GM19043 (cell line): ENCODE measurements around the gene CPZ.

Experiments
- ATAC-seq: cut with Tn5 transposase; IDR thresholded peaks from one replicate; pipeline ENCODE4 v1.9.1; 2021; ENCODE audit warnings: low read depth; ENCODE audit not compliant: unreplicated experiment

CPZ gene

DNA sequence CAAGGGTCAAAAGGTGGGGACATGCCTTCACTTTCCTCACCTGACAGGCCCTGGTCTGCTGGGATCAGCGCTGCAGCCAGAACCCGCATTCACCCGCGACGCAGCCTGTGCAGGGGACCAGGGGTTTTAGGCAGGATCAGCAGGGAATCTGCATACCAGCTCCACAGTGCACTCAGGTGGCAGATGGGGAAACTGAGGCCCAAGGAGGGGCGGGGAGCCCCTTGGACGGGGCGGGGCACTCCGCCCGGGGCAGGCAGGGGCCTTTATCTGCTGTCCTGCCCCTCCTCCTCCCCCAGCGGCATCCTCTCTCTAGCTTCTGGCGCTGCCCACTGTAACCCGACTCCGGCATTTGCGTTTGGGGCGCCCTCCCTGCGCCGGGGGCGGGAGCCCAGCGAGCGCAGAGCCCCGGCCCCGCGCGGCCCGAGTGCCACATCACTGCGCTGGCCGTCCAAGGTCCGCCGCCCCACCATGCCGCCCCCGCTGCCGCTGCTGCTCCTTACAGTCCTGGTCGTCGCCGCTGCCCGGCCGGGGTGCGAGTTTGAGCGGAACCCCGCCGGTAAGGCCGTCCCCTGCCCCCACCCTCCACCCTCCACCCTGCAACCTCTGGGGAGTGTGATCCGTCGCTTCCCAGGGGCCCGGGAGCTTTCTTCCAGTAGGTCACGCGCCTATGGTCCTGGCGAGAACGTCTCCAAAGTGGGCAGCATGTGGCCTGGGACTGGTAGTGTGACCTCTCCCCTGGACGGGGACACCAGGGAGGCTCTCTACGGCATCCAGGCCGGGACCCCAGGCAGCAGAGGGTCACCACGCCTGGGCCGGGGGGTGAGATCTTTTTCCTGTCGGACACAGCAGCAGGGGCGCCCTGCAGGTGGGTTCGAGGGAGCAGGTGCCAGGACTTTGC, at the start of gene CPZ:
CPZ (plus strand) TSS at position 400 of the 898 bp plus-strand sequence; CDS start at position 469, 69 bp downstream.
- no peak for ATAC-seq

DNA sequence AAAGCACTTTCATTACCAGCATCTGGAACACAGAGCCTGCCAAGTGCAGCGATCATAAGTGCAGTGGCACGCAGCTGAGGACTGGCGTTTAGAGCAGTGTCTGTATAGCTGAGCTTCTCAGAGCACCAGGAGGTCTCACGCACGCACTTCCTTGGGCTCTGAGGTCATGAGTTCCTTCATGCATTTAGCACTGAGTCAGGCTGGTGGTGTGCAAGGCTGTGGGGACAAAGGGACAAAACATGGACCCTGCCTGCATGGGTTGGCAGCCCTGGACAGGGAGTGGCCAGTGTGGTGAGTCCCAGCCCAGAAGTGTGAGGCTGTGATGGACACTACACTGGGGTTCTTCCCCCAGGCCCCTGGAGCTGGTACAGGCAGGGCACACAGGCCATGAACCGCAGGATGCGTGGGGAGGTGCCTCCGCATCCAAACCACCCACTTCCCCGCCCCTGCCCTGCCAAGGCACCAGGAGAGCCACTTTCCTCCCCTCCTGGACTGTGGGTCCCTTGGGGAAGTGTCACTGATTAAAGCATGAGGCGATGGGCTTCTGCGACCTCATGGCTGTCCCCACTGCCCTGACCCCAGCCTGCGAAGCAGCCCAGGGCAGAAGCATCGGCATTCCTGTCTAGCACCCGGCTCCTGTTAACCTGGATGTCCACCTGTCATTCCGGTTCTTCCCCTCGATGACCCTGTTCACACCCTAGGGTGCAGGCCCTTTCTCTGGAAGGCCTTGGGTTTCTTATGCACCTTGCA, 49.6 kb upstream of the CPZ start:
- ATAC-seq = no peak

DNA sequence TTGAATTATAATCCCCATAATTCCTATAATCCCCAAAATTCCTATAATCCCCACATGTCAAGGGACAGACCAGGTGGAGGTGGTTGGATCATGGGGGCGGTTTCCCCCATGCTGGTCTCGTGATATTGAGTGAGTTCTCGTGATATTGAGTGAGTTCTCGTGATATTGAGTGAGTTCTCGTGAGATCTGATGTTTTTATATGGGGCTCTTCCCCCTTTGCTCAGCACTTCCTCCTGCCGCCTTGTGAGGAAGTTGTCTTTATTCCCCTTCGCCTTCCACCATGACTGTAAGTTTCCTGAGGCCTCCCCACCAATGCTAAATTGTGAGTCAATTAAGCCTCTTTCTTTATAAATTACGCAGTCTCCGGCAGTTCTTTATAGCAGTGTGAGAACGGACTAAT, 48.9 kb upstream of the CPZ start:
- no peak for ATAC-seq

DNA sequence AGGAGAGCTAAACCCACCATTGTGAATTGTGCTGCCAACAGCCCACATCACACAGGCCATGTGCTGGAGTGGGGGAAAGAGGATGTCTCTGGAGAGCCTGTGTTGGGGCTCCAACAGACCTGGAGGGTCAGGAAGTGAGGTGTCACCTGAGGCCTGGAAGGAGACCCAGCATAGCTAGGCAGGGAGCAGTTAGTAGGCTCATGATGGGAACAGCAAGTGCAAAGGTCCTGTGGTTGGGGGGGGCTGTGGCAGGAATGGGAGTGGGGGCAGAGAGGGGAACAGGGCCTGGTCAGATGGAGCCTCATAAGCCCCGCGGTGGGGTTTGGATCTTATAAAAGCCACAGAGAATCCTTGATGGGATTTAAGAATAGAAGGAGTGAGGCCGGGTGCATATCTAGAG, 48.3 kb upstream of the CPZ start:
- no peak for ATAC-seq

DNA sequence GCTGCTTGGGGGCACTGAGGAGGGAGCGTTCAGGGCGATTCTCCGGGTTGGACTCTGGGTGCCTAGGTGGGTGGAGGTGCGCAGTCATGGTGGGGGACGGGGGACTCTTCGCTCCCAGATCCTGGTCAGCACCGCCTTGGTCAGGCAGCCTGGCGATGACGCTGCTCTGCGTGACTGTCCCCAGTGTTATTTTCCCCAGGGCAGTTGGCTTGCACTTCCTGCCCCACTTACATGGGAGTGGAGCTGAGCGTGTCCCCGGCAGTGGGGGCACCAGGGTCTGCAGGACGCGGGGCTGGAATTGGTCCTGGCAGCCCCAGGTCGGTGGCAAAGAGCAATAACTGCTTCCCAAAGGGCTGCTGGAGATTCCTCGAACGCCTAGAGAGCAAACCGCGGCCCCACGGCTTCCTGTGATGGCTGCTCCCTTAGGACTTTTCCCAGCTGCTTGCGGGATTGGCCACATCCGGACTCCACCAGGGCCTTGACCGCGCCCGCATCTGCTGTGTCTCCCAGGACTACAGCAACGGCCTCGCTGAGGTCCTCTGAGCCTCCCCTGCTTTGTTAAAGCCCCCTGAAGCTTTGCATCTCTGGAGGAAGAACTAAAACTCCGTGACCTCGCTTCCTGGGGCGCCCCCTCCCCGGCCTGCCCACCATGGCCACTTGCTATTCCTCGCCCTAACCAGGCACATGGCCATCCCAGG, 47.7 kb upstream of the CPZ start:
- ATAC-seq = no peak

DNA sequence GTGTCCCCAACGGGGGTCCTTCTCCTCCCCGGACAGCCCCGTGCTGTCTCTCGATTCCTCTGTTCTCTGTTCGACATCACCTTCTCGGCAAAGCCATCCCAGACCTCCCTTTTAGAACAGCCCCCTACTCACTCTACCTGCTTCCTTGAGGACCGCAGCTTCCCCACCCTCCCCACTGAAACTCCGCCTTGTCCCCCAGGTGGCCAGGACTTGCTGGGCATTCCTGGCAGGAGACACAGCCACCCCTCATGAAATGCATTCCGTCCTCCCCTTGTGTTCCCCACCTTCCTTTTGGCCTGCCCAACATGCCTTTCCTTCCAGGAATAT, 47.2 kb upstream of the CPZ start:
- ATAC-seq = no peak

DNA sequence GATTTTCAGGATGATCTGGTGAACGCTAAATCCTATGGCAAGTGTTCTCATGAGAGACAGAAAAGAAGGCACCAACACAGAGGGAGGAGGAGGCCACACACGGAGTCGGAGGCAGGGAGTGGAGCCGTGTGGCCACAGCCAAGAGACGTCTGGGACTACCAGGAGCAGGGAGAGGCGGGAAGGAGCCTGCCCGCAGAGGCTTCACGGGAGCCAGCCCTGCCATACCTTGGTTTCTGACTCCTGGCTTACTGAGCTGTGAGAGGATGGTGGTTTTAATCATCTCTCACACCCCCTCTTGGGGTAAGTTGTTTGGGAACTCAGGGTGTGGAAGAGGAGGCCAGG, 45.8 kb upstream of the CPZ start:
- no peak for ATAC-seq

DNA sequence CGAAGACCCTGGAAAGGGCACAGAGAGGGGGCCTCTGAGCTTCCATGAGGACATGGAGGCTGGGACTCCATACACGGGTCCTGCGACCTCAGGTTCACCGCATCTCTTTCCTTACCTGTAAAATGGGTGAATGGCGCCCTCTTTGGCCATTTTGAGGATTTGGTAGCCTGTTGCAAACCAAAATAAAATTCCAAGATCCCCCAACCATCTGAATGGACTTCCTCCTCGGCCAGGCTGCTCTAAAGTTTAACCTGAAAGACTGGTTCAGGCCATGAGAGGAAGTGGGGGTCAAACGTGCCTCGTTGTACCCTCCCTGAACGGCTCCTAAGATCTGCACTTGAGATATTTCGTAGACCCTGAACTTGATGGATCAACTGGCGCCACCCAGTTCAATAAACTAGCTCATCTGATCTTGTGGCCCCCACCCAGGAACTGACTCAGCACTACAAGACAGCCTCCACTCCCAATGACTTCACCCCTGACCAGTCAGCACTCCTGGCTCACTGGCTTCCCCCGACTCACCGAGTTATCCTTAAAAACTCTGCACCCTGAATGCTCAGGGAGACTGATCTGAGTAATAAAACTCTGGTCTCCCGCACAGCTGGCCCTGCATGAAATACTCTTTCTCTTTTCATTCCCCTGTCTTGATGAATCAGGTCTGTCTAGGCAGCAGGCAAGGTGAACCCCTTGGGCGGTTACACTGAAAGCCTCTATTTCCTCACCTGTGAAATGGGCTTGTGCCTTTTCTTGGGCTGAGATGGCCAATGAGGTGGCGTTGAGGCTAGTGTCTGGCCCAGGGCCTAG, 45.3 kb upstream of the CPZ start:
- no peak for ATAC-seq

DNA sequence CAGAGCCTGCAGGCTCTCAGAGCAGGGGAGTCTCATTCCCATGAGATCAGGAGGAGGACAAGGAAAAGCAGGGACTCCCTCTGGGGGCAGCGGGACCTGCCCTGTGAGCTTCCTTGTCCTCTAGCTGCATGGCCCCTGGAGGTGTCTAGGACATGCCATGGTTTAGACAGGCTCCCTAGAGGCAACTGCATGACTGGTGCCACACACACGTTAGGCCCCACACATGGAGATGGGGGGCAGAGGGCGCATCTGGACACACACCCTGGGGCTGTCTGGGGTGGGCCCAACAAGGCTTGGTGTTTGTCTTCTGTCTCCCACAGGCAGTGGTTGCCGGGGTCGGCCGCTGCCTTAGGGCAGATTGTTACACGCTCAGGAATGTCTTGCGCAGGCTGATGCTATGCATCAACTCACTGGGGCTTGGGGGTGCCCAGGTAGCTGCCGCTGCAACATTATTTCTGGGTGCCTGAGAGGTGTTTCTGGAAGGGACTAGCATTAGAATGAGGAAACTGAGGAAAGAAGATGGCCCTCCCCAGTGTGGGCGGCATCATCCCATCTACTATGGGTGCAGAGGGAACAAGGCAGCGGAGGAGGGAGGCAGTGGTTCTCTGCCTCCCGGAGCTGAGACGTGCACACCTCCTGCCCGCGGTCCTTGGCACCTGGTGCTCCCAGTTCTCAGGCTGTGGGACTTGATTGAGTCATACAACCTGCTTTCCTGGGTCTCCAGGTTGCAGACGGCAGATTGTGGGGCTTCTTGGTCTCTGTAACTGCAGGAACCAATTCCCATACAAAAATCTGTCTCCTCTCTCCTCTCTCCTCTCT, 44.4 kb upstream of the CPZ start:
- no peak for ATAC-seq

DNA sequence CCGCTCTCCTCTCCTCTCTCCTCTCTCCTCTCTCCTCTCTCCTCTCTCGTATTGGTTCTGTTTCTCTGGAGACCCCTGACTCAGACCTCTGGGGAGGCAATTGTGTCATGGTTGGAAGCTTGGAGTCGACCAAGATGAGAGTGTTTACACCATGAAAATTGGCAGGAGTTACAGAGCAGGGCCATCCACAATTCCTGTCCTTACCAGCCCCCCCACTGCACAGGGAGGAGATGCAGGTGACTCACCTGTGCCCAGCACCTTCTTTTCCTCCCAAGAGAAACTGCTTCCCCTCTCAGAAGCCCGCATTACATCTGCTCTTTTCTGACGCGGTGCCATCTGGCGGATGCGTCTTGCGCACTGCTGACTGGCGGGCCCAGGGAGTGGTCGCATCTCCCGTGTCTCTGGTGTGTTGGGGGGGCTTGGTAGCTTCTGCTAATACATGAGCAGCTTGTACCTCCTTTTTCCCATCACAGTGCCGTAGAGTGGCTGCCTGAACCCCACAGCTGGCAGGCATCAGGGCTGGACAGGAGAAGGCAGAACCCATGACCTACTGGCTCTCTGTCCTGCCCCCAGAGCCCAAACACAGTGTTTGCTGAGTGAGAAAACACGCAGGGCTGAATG, 43.7 kb upstream of the CPZ start:
- ATAC-seq = no peak

DNA sequence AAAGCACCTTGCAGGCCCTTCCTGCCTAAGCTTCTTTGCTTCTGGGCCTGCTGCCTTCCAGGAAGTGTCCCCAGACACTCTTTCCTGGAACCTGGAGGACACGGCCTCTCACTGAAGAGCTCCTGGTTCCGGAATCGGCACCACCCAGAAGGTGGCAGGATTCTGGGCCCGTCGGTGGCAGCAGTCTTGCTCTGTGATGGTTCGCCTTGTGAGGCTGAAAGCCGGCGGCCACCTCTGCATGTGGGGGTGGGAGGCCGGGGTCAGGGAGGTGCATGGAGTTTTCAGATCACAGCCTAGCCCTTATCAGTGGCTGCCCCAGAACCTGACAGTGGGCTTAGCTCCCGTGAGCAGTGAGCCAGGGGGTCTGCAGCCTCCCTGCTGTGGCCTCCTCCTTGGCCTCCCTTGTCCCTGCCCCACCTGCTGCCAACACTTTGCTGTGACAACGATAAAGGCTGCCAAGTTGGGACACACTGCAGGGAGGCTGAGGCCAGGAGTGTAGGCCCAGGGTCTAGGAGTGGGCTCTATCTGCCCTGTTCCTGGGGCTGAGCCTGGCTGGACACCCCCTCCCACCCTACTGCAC, 43.1 kb upstream of the CPZ start:
- no peak for ATAC-seq

DNA sequence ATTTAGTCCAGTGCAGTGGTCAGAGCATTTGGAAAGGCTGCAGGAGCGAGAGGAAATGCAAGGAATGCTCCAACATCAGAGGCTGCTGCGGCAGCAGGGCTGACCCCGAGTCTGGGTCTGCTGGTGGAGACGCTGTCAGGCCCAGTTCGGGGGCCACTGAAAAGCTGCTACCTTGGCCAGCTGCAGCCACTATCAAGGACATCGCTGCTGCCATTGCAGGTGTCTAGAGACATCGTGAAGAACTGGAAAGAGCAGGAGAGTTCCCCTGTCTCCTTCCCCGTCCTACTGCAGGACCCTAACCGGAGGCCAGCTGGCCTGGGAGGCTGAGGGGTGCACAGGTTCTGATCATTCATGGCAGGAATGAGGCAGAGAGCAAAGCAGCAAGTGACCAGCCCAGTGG, 41.9 kb upstream of the CPZ start:
- no peak for ATAC-seq

DNA sequence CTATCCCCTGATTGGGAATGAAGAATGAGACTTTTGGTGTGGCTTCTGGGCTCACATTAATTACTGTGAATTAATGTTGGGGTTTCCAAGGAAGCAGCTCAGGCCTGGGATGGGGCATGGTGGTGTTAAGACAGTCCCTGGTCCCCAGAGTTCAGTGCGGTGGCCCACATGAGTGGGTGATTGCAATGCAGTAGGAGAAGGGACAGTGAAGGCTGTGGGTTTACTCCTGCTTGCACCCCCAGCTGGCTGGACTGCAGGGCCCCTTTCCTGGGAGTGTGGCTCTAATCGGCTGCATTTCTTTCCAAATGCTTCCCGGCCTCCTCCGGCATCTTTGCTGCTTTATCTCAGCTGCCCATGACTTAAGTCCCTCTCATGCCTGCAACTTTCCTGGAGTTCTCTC, 40.5 kb upstream of the CPZ start:
- ATAC-seq = no peak

DNA sequence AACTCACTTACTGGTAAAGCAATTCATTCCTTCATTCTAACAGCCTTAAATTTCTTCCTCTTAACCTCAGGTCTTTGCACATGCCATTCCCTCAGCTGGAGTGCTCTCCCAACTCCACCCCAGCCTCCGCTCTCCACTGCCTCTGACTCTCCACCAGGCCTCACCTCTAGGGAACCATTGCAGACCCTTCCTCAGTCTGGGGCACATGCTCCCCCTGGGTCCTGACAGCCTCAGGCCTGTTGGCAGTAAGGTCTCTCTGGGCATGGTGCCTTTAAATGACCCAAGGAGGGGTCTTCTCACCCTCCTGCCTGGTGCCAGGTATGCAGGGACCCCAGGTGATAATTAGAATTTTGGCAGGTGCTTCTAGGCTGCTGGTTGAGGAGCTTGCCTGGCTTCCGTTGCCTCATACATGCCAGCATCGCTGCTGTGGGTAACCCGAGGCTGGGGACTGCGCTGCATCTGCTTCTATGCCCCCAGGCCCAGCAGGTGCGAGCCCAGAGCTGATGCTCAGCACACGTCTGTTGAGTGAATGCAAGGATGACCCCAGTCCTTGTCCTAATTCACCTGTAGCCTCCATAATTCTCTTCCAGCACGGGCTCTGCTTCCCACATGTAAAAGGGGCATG, 39.9 kb upstream of the CPZ start:
- no peak for ATAC-seq

DNA sequence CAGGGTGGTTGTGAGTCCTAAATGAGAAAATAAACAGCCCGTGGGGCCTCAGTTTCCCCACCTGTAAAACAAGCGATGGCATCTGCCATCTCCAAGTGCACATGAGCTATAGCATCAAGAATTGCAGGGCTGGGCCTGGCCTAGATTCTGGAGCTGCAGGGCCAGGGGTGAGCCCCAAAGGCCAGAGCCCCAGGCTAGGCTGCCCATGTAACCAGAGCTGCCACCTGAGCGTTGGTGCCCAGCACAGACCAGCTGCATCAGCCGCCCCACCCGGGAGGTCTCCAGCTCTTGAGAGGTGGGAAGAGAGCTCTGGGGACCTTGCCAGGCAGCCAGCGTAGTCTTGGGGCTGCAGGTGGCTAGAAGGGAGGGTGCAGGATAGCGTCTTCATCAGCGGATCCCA, 39.3 kb upstream of the CPZ start:
- ATAC-seq = no peak

DNA sequence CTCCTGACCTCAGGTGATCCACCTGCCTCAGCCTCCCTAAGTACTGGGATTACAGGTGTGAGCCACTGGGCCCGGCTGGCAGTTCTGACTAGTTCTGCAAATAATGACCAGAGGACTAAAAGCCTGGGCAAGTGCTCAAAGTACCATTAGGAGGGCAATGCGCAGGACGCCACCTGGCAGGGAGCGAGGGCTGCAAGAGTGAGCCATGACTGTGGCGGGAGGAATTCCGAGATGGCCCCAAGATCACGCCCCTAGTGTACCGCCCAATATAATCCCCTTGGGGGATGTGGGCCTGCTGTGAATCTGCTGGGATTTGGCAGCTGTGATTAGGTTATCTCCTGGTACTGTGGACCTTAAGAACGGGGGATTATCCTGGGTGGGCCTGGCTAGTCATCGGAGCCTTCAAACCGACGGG, 38.6 kb upstream of the CPZ start:
- no peak for ATAC-seq

DNA sequence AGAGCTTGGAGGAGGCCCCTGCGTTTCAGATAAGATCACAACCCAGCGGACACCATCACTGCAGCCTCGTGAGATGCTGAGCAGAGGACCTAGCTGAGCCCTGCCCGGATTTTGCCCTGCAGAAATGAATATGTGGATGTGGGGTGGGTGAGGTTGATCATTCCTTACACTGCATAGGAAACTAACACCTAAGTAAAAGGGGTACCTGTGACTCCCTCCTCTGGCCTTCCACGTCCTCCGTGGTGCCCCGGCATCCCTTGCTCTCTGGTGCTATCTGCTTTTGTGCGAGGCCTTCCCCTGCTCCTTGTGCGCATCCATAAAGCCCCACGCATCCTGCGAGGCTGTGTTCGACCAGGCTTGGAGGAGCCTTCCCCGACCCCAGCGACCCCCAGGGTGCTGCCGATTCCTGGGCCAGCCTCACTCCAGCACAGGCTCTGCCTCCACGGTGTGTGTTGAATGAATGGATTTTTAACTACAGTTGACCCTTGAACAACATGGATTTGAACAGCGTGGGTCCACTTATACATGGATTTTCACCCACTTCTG, 37.9 kb upstream of the CPZ start:
- no peak for ATAC-seq

DNA sequence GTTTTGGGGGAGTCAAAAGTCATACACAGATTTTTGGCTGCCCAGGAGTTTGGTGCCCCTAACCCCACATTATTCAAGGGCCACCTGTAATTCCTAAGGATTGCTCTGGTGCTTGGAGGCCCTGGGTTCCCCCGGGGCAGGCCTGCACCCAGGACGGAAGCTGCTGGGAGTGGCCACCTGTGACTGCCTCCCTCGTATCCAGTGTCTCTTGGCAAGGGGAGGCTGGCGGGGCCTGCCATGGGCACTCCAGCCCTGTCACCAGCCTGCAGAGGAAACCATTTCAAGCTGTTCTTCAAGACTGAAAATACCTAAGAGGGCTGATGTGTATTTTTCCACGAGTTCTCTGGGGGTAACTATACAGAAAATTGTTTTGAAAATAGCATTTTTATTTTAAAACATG, 36.8 kb upstream of the CPZ start:
- ATAC-seq = no peak
